HuH-7 (cell line): ENCODE data around the gene MYO16.

Experiments used
- DNase-seq: peaks from one replicate; pipeline ENCODE4 v3.0.0; 2011; ENCODE audit warnings: low spot score

MYO16 gene

GRCh38 chr13:109243311-109243951 lies 614.0 kb downstream of the MYO16 start:
- no peak for DNase-seq

GRCh38 chr13:109244566-109244965 lies 615.2 kb downstream of the MYO16 start:
- no peak for DNase-seq

DNA sequence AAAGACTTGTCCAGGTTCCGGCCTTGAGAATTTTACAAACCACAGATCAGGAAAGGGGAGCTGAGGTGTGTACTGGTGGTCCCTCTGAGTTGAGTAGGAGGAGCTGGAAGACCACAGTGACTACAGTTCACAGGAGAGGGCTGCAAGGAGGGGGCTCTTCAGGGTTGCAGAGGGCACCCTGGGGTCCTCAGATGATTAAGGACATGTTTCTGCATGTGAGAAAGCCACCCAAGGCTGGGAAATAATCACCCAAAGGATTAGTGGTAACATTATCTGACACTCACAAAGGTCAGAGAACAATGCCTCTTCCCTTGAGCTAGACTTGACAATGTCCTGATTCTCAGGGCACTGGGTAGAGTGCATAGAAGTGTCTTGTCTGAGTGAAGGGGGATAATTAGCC lies 616.6 kb downstream of the MYO16 start:
- DNase-seq = no peak

DNA sequence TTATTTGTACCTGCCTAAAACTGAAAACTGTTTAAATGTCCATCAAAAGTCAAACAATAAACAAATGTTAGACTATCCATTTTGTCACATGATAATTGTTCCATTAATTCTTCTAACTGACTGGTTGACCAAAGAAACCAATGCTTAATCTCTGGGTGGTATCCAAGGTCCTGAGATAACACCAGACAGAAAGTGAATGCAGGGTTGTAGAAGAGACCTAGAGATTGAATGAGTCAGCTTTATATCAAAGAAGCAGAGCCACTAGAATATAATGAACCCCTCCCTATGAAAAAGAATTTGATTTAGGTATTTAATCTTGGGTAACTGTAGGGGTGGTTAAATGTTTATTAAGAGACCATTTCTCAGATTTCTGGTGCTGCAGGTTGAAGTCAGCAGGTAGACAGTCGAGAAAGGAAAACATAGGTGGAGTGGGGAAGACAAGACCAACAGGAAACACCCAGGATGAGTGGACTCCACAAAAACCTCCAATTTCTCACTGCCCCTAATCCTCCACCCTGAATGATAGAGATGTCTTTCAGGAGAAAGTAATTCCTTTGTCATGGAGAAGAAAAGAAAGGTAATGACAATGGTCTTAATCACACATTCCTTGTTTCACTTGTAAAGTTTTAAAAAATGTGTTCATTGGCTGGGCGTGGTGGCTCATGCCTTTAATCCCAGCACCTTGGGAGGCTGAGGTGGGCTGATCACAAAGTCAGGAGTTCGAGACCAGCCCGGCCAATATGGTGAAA lies 620.5 kb downstream of the MYO16 start:
- DNase-seq = no peak

- DNase-seq = no peak
Observed at GRCh38 chr13:109251956-109252355, 622.5 kb downstream of the MYO16 start.

- no peak for DNase-seq
Observed at GRCh38 chr13:109253316-109253715, 623.9 kb downstream of the MYO16 start.

GRCh38 chr13:109254274-109254673 lies 624.9 kb downstream of the MYO16 start:
- no peak for DNase-seq

DNA sequence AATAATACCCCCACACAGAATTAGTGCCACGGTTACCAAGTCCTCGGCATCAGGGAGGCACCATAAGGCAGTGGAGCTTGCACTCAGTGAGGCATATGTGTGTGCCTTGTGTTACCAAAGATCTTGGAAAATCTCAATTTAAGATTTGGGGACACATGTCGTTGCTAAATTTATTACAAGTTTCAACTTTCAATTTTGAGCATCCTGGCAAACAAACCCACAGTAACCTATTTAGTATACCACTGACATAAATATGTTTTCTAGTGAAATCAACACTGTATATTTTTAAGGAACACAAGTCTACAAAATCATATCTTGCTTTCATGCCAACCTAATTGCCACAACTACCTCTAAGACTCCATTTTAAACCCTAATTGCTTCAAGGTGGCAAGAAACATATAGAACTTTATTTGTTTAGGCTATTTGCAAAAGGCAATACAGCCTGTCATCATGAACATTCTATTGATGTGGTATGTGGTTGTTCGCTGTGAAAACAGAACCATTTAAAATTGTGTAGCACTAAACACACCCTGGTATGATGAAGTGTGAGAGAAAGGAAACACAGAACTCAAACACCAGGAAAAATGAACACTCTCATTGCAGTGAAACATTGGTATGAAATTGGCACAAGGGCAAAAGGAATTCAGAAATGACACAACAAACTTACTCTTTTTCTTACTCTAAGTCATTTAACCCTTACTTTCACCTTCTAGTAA lies 625.9 kb downstream of the MYO16 start:
- DNase-seq = no peak

DNA sequence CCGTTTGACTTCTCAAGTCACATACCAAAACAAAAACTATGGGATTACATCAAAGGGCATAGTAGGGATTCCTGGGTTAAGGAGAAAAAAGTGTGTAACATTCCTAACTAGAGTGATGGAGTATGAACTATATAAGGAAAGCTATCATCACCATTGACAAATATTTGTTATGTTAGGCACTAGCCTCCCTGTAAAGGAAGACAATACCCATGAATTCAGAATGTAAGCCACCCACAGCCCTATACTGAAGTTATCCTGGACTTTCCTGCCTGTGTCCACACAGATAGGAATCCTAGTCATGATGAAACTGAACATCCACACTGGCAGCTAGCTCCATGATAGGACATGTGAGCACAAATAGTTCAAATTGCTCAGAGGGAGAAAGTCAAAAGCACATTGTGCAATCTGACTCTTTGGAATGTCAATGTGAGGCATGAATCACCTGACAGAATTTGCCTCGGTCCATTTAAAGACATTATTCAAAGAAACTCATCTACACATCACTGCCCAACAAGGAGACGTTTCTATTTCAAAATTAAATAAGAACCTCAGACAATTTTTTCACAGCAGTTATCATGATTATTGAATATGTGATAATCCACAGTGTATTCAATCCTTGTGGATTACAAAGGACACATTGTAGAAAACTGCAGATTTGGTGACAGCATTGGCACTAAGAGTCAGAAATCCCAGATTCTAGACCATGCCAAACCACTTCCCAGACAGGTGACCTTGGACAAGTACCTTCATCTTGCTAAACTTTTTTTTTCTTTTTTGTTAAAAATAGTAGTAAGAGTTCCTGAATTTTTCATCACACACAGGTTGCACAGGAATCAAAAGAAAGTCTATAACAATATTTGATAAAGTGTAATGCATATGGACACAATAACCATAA lies 627.7 kb downstream of the MYO16 start:
- DNase-seq = no peak
